Osteocyte (in vitro differentiated cells): Measurements from ENCODE around the gene TGFBI. TPM values are rescaled to one million over a fixed set of nuclear protein-coding genes. Genes with fewer than 3 reads are reported as not detected.

Experiments
- DNase-seq: peaks from one replicate; pipeline ENCODE4 v3.0.0; 2021; ENCODE audit warnings: mixed read lengths; ENCODE audit not compliant: unreplicated experiment; ENCODE audit errors: extremely low spot score
- H3K27ac Mint-ChIP-seq: one replicate; pipeline ENCODE4 v1.8.0; 2021; ENCODE audit warnings: mild to moderate bottlenecking, mixed read lengths; ENCODE audit not compliant: unreplicated experiment
- H3K27me3 Mint-ChIP-seq: one replicate; pipeline ENCODE4 v1.8.0; 2021; ENCODE audit warnings: mixed read lengths; ENCODE audit not compliant: unreplicated experiment
- H3K36me3 Mint-ChIP-seq: one replicate; pipeline ENCODE4 v1.8.0; 2021; ENCODE audit warnings: mixed read lengths; ENCODE audit not compliant: unreplicated experiment
- H3K4me1 Mint-ChIP-seq: one replicate; pipeline ENCODE4 v1.8.0; 2021; ENCODE audit warnings: mixed read lengths; ENCODE audit not compliant: unreplicated experiment
- H3K4me3 Mint-ChIP-seq: one replicate; pipeline ENCODE4 v1.8.0; 2021; ENCODE audit warnings: mild to moderate bottlenecking, moderate library complexity, mixed read lengths; ENCODE audit not compliant: unreplicated experiment
- H3K9me3 Mint-ChIP-seq: one replicate; pipeline ENCODE4 v1.8.0; 2021; ENCODE audit warnings: mixed read lengths; ENCODE audit not compliant: unreplicated experiment
- total RNA-seq: library from RNA; stranded (reverse); gene quantifications from 2 replicates; pipeline ENCODE4 v1.2.1, GENCODE V29; 2021
- TF ChIP-seq, protein P1 (sequence below): fragments of 200-600 bp; sonication (generic); IDR thresholded peaks from 2 replicates; pipeline ENCODE4 v1.5.0; 2021; ENCODE audit warnings: antibody characterized with exemption, mild to moderate bottlenecking, moderate library complexity

TGFBI gene
- total RNA-seq, 1 donor from 2014 or later: 267 TPM

DNA sequence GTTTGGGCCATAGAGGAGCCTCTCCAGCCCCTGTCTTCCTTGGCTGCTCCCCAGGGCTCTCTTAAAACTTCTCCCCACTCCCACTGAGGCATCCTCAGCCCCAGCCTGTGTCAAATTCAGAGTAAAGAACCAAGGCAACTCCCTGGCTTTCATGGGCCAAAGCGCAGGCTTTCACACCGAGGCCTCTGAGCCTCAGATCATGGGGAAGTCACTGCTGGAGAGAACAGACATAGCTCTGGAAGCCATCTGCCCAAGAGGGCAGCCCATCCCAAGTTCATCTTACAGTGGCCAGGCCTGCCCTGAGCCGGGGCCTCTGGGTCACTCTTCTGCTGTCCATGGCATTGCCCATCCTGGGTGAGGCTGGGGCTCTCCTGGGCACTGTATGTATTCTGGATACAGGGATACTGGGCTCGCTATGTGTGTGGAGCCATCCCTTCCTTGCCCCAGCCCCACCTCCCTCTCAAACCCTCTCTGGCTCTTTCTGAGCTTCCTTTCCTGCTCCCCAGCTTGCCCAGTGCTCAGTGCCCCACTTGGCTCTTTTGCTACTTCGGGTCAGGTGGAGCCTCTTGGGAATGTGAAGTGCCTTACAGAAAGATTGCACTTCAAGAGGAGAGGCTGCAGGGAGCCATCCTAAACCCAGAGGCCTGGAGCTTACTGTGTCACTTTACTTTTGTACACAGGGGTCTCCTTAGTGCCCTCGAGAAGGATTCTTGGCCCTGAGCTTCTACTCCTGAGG is 33.0 kb downstream of the TGFBI start:
- Mint-ChIP-seq H3K27me3 (no peaks in the 10 kb centered on the region), H3K36me3 (peaks cover 29% of the 10 kb centered on the region), H3K4me1 (peaks cover 34% of the 10 kb centered on the region), H3K9me3 (no peaks in the 10 kb centered on the region), H3K4me3 (no peak overlapping the region), H3K27ac (no peak overlapping the region)
- TF ChIP-seq, protein P1, sequence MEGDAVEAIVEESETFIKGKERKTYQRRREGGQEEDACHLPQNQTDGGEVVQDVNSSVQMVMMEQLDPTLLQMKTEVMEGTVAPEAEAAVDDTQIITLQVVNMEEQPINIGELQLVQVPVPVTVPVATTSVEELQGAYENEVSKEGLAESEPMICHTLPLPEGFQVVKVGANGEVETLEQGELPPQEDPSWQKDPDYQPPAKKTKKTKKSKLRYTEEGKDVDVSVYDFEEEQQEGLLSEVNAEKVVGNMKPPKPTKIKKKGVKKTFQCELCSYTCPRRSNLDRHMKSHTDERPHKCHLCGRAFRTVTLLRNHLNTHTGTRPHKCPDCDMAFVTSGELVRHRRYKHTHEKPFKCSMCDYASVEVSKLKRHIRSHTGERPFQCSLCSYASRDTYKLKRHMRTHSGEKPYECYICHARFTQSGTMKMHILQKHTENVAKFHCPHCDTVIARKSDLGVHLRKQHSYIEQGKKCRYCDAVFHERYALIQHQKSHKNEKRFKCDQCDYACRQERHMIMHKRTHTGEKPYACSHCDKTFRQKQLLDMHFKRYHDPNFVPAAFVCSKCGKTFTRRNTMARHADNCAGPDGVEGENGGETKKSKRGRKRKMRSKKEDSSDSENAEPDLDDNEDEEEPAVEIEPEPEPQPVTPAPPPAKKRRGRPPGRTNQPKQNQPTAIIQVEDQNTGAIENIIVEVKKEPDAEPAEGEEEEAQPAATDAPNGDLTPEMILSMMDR: no peak
- no peak for DNase-seq

DNA sequence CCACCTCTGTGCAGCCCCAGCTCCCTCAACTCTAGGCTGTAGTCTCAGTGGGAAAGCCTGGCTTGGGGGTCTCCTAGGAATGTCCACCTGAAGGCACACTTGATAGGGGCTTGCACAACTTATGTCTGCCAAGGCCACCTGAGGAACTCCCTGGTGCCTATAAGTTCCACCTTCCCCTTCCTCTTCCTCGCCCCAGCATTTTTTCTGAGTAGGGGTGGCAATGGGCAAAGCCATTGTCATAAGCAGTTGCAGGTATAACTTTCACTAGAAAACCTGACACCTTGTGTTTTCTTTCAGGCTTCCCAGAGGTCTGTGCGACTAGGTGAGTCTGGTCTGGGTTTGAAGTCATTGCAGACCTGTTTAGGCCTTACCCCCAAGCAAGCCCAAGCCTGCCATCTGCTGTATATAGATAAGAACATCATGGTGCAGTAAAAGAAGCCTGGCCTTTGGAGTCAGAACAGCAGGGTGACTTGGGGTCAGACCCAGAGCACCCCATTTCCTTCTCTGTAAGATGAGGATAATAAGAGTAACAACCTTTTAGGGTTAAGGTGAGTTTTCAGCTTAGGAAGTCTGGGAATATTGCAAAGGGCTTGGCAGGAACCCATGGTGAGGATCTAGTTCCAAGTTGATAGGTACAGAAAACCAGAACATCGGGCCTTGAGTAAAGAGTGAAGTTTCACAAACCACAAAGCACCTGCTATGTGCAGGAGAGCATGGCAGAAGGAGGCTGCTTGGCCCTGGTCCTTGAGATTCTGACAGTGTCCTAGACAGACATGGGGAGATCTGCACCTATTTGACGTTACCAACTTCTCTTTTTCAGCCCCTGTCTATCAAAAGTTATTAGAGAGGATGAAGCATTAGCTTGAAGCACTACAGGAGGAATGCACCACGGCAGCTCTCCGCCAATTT is 33.8 kb downstream of the TGFBI start:
- Mint-ChIP-seq H3K27ac (no peak overlapping the region), H3K9me3 (no peaks in the 10 kb centered on the region), H3K36me3 (peaks cover 27% of the 10 kb centered on the region), H3K4me1 (peaks cover 25% of the 10 kb centered on the region), H3K4me3 (no peak overlapping the region), H3K27me3 (no peaks in the 10 kb centered on the region)
- TF ChIP-seq, protein P1: peak; percentile 55
- no peak for DNase-seq

DNA sequence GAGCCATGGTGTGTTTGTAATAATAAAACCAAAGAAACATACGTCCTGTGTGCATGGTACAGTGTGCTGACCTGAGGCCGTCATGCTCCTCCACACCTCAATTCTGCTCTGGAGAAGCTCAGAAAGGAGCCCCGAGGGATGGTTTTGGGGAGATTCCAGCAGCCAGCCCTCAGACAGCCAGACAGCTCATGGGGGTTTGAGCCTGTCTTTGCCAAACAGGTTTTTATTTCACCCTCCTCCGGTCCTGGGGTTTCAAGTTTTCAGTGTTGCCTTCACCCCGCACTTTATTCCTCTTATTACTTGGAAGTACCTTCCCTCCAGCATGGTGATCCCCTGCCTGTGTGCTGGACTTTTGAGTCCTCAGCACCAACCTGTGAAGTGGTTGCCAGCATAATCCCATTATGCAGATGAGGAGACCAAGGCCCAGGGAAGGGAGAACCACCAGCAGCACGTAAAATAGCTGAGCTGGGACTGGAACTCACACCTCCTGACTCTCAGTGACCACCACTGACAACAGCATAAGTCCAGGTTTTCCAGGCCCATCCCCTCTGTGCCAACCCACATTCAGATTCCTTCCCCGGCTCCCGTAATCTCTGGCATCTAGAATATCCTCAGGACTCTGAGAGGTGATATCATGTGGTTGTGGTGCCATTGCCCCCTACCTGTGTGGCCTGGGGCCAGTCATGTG is 35.1 kb downstream of the TGFBI start:
- peaks cover 12% of the 10 kb centered on the region for H3K4me1 Mint-ChIP-seq

DNA sequence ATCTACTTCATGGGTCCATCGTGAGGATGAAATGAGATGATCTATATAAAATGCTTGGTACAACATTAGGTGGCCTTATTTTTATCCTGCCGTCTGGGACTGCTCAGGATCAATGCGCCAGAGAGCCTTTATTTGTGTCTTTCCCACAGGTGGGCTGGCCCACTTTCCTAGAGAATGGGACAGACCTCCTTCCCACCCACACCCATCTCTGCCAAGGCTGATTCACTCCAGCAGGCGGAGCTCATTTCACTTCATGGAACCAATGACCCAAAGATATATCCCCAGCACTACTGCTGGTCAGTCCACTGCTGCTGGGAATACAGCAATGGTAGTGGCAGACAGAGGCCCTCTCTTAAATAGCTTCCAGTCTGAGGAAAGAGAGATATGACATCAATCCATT is 35.7 kb downstream of the TGFBI start:
- H3K4me1 Mint-ChIP-seq: peaks cover 7% of the 10 kb centered on the region
- no peak overlapping the region for H3K4me3 Mint-ChIP-seq
- no peak for DNase-seq
- H3K27me3 Mint-ChIP-seq: no peaks in the 10 kb centered on the region
- no peak overlapping the region for H3K27ac Mint-ChIP-seq
- H3K36me3 Mint-ChIP-seq: peaks cover 29% of the 10 kb centered on the region
- H3K9me3 Mint-ChIP-seq: peaks cover 10% of the 10 kb centered on the region
- TF ChIP-seq, protein P1: no peak

More for the DNA sequence above, 35.1 kb downstream of the TGFBI start:
- Mint-ChIP-seq H3K27me3 (no peaks in the 10 kb centered on the region), H3K4me3 (no peak overlapping the region), H3K36me3 (peaks cover 30% of the 10 kb centered on the region), H3K9me3 (peaks cover 7% of the 10 kb centered on the region), H3K27ac (no peak overlapping the region)
- TF ChIP-seq, protein P1: no peak
- no peak for DNase-seq
